ENCODE measurements around the gene OGFOD2.
A peak's percentile ranks its signal among the peaks of the same experiment; 100 is the strongest.

The OGFOD2 gene

GRCh38 chr12:122942637-122943036, 32.4 kb upstream of the OGFOD2 start:
- Histone ChIP-seq H3K9ac (ENCODE audit: low read length) (no peak overlapping the region), H3K79me2 (ENCODE audit: control insufficient read depth, insufficient read depth, low read length) (no peaks in the 10 kb centered on the region), H2BK15ac (replicated peaks; ENCODE audit: low read depth) (no peak overlapping the region), H2BK120ac (ENCODE audit: low read depth, low read length) (no peak overlapping the region), H3K4me1 (ENCODE audit: control insufficient read depth, low read depth, low read length) (no peaks in the 10 kb centered on the region), H3K36me3 (ENCODE audit: control insufficient read depth, insufficient read depth, low read length) (no peaks in the 10 kb centered on the region), H4K8ac (ENCODE audit: low read depth, low read length) (no peak overlapping the region), H3K4ac (ENCODE audit: low read depth, low read length) (no peak overlapping the region), H3K27ac (ENCODE audit: low read depth, low read length) (no peak overlapping the region), H3K27me3 (ENCODE audit: insufficient read depth, low read length, poor library complexity) (no peaks in the 10 kb centered on the region), H3K56ac (ENCODE audit: low read length) (no peak overlapping the region), H2AK5ac (ENCODE audit: low read length) (no peak overlapping the region), H3K4me2 (ENCODE audit: low read length) (no peak overlapping the region), H3K18ac (ENCODE audit: low read length) (no peak overlapping the region), H3K23ac (ENCODE audit: low read length) (no peak overlapping the region), H2BK5ac (ENCODE audit: low read length) (no peak overlapping the region), H4K5ac (ENCODE audit: low read length) (no peak overlapping the region), H3K79me1 (ENCODE audit: low read length) (no peaks in the 10 kb centered on the region), H3K4me3 (ENCODE audit: low read length) (no peak overlapping the region)
- no CpG with 5 or more reads among the region's 2 CpGs for WGBS (ENCODE audit: extremely low coverage, insufficient coverage, low lambda C conversion rate)
- DNase-seq = no peak

GRCh38 chr12:122943196-122943595, 31.8 kb upstream of the OGFOD2 start:
- DNase-seq = no peak
- Histone ChIP-seq H3K36me3 (ENCODE audit: control insufficient read depth, insufficient read depth, low read length) (no peaks in the 10 kb centered on the region), H2BK15ac (replicated peaks; ENCODE audit: low read depth) (no peak overlapping the region), H3K56ac (ENCODE audit: low read length) (no peak overlapping the region), H3K18ac (ENCODE audit: low read length) (no peak overlapping the region), H2BK5ac (ENCODE audit: low read length) (no peak overlapping the region), H3K27ac (ENCODE audit: low read depth, low read length) (no peak overlapping the region), H3K4me2 (ENCODE audit: low read length) (no peak overlapping the region), H2BK120ac (ENCODE audit: low read depth, low read length) (no peak overlapping the region), H3K23ac (ENCODE audit: low read length) (no peak overlapping the region), H3K9ac (ENCODE audit: low read length) (no peak overlapping the region), H3K4ac (ENCODE audit: low read depth, low read length) (no peak overlapping the region), H3K4me3 (ENCODE audit: low read length) (no peak overlapping the region), H3K79me2 (ENCODE audit: control insufficient read depth, insufficient read depth, low read length) (no peaks in the 10 kb centered on the region), H2AK5ac (ENCODE audit: low read length) (no peak overlapping the region), H4K5ac (ENCODE audit: low read length) (no peak overlapping the region), H4K8ac (ENCODE audit: low read depth, low read length) (no peak overlapping the region), H3K4me1 (ENCODE audit: control insufficient read depth, low read depth, low read length) (no peaks in the 10 kb centered on the region), H3K79me1 (ENCODE audit: low read length) (no peaks in the 10 kb centered on the region), H3K27me3 (ENCODE audit: insufficient read depth, low read length, poor library complexity) (no peaks in the 10 kb centered on the region)
- WGBS (ENCODE audit: extremely low coverage, insufficient coverage, low lambda C conversion rate) = no CpG with 5 or more reads among the region's 13 CpGs

- no peak overlapping the region for H2BK5ac ChIP-seq (ENCODE audit: low read length)
- H3K79me2 ChIP-seq (ENCODE audit: control insufficient read depth, insufficient read depth, low read length) = no peaks in the 10 kb centered on the region
- H2BK15ac ChIP-seq (replicated peaks; ENCODE audit: low read depth) = no peak overlapping the region
- no peaks in the 10 kb centered on the region for H3K36me3 ChIP-seq (ENCODE audit: control insufficient read depth, insufficient read depth, low read length)
- H3K56ac ChIP-seq (ENCODE audit: low read length) = no peak overlapping the region
- H3K23ac ChIP-seq (ENCODE audit: low read length) = no peak overlapping the region
- no peak overlapping the region for H3K4ac ChIP-seq (ENCODE audit: low read depth, low read length)
- no peak overlapping the region for H3K4me3 ChIP-seq (ENCODE audit: low read length)
- H3K9ac ChIP-seq (ENCODE audit: low read length) = no peak overlapping the region
- H2AK5ac ChIP-seq (ENCODE audit: low read length) = no peak overlapping the region
- no peak overlapping the region for H2BK120ac ChIP-seq (ENCODE audit: low read depth, low read length)
- no peaks in the 10 kb centered on the region for H3K4me1 ChIP-seq (ENCODE audit: control insufficient read depth, low read depth, low read length)
- H3K27me3 ChIP-seq (ENCODE audit: insufficient read depth, low read length, poor library complexity) = no peaks in the 10 kb centered on the region
- no peaks in the 10 kb centered on the region for H3K79me1 ChIP-seq (ENCODE audit: low read length)
- DNase-seq = no peak
- H3K27ac ChIP-seq (ENCODE audit: low read depth, low read length) = no peak overlapping the region
- no peak overlapping the region for H4K5ac ChIP-seq (ENCODE audit: low read length)
- no peak overlapping the region for H3K4me2 ChIP-seq (ENCODE audit: low read length)
- H4K8ac ChIP-seq (ENCODE audit: low read depth, low read length) = no peak overlapping the region
- whole genome bisulfite sequencing (ENCODE audit: extremely low coverage, insufficient coverage, low lambda C conversion rate) = no CpG with 5 or more reads among the region's 14 CpGs
- H3K18ac ChIP-seq (ENCODE audit: low read length) = no peak overlapping the region
Observed at GRCh38 chr12:122944605-122945592, 30.1 kb upstream of the OGFOD2 start.

- Histone ChIP-seq H3K9ac (ENCODE audit: low read length) (no peak overlapping the region), H3K27me3 (ENCODE audit: insufficient read depth, low read length, poor library complexity) (no peaks in the 10 kb centered on the region), H3K4me1 (ENCODE audit: control insufficient read depth, low read depth, low read length) (no peaks in the 10 kb centered on the region), H3K27ac (ENCODE audit: low read depth, low read length) (no peak overlapping the region), H2AK5ac (ENCODE audit: low read length) (no peak overlapping the region), H3K4me2 (ENCODE audit: low read length) (no peak overlapping the region), H3K79me1 (ENCODE audit: low read length) (no peaks in the 10 kb centered on the region), H3K18ac (ENCODE audit: low read length) (no peak overlapping the region), H3K36me3 (ENCODE audit: control insufficient read depth, insufficient read depth, low read length) (no peaks in the 10 kb centered on the region), H3K4ac (ENCODE audit: low read depth, low read length) (no peak overlapping the region), H3K4me3 (ENCODE audit: low read length) (no peak overlapping the region), H2BK120ac (ENCODE audit: low read depth, low read length) (no peak overlapping the region), H3K23ac (ENCODE audit: low read length) (no peak overlapping the region), H2BK5ac (ENCODE audit: low read length) (no peak overlapping the region), H4K5ac (ENCODE audit: low read length) (no peak overlapping the region), H2BK15ac (replicated peaks; ENCODE audit: low read depth) (no peak overlapping the region), H4K8ac (ENCODE audit: low read depth, low read length) (no peak overlapping the region), H3K79me2 (ENCODE audit: control insufficient read depth, insufficient read depth, low read length) (no peaks in the 10 kb centered on the region), H3K56ac (ENCODE audit: low read length) (peak overlapping the region; percentile 18)
- peak; percentile 70 for DNase-seq
- no CpG with 5 or more reads among the region's 10 CpGs for WGBS (ENCODE audit: extremely low coverage, insufficient coverage, low lambda C conversion rate)
Observed at GRCh38 chr12:122946690-122947341, 28.2 kb upstream of the OGFOD2 start.

GRCh38 chr12:122947352-122947792, 27.7 kb upstream of the OGFOD2 start:
- no peak overlapping the region for H3K27ac ChIP-seq (ENCODE audit: low read depth, low read length)
- H3K23ac ChIP-seq (ENCODE audit: low read length) = no peak overlapping the region
- H2BK15ac ChIP-seq (replicated peaks; ENCODE audit: low read depth) = no peak overlapping the region
- no peak overlapping the region for H3K18ac ChIP-seq (ENCODE audit: low read length)
- no peak overlapping the region for H3K4me3 ChIP-seq (ENCODE audit: low read length)
- H2BK5ac ChIP-seq (ENCODE audit: low read length) = no peak overlapping the region
- no peak overlapping the region for H3K4ac ChIP-seq (ENCODE audit: low read depth, low read length)
- no peaks in the 10 kb centered on the region for H3K4me1 ChIP-seq (ENCODE audit: control insufficient read depth, low read depth, low read length)
- H4K8ac ChIP-seq (ENCODE audit: low read depth, low read length) = no peak overlapping the region
- no peak overlapping the region for H3K4me2 ChIP-seq (ENCODE audit: low read length)
- WGBS (ENCODE audit: extremely low coverage, insufficient coverage, low lambda C conversion rate) = no CpG with 5 or more reads among the region's 15 CpGs
- H3K27me3 ChIP-seq (ENCODE audit: insufficient read depth, low read length, poor library complexity) = no peaks in the 10 kb centered on the region
- no peak overlapping the region for H3K56ac ChIP-seq (ENCODE audit: low read length)
- no peak overlapping the region for H3K9ac ChIP-seq (ENCODE audit: low read length)
- no peaks in the 10 kb centered on the region for H3K36me3 ChIP-seq (ENCODE audit: control insufficient read depth, insufficient read depth, low read length)
- H3K79me1 ChIP-seq (ENCODE audit: low read length) = no peaks in the 10 kb centered on the region
- no peak overlapping the region for H2AK5ac ChIP-seq (ENCODE audit: low read length)
- no peak overlapping the region for H2BK120ac ChIP-seq (ENCODE audit: low read depth, low read length)
- no peaks in the 10 kb centered on the region for H3K79me2 ChIP-seq (ENCODE audit: control insufficient read depth, insufficient read depth, low read length)
- H4K5ac ChIP-seq (ENCODE audit: low read length) = no peak overlapping the region
- no peak for DNase-seq
